H1 (cell line): Measurements from ENCODE around the gene RASD2.

Source experiments
- BRCA1 ChIP-seq: IDR thresholded peaks from 2 replicates; pipeline ENCODE4 v1.6.1; 2012; ENCODE audit warnings: low read depth, low read length, improper control_type of control experiment
- CEBPB ChIP-seq: IDR thresholded peaks from 2 replicates; pipeline ENCODE4 v1.6.1; 2012; ENCODE audit warnings: low read depth, low read length
- EP300 ChIP-seq, 2 experiments: IDR thresholded peaks; 1 replicate in 1 of 2; 2 replicates in 1 of 2; pipeline ENCODE4 v1.6.1; 2011 to 2012; ENCODE audit warnings: low read depth in 2 of 2, low read length in 2 of 2, mild to moderate bottlenecking in 2 of 2, borderline replicate concordance in 1 of 2, inconsistent platforms in 1 of 2, moderate library complexity in 1 of 2
- EZH2 ChIP-seq: fragments of 200-600 bp; sonication (generic); IDR thresholded peaks from 2 replicates; pipeline ENCODE4 v1.7.1; 2012; ENCODE audit warnings: low read depth, mild to moderate bottlenecking, moderate library complexity, low read length, inconsistent platforms; ENCODE audit not compliant: severe bottlenecking
- POLR2AphosphoS5 ChIP-seq: IDR thresholded peaks from 2 replicates; pipeline ENCODE4 v1.6.1; 2011; ENCODE audit warnings: low read depth, low read length
- TF ChIP-seq, protein P1 (sequence below), 3 experiments: IDR thresholded peaks; 1 replicate in 2 of 3; 2 replicates in 1 of 3; pipeline versions ENCODE4 v1.5.1 to v1.6.1; 2011; ENCODE audit warnings: low read length in 3 of 3, mild to moderate bottlenecking in 3 of 3, inconsistent platforms in 2 of 3, low read depth in 1 of 3, moderate library complexity in 1 of 3; ENCODE audit not compliant: insufficient read depth in 1 of 3; ENCODE audit errors: control extremely low read depth in 1 of 3

DNA sequence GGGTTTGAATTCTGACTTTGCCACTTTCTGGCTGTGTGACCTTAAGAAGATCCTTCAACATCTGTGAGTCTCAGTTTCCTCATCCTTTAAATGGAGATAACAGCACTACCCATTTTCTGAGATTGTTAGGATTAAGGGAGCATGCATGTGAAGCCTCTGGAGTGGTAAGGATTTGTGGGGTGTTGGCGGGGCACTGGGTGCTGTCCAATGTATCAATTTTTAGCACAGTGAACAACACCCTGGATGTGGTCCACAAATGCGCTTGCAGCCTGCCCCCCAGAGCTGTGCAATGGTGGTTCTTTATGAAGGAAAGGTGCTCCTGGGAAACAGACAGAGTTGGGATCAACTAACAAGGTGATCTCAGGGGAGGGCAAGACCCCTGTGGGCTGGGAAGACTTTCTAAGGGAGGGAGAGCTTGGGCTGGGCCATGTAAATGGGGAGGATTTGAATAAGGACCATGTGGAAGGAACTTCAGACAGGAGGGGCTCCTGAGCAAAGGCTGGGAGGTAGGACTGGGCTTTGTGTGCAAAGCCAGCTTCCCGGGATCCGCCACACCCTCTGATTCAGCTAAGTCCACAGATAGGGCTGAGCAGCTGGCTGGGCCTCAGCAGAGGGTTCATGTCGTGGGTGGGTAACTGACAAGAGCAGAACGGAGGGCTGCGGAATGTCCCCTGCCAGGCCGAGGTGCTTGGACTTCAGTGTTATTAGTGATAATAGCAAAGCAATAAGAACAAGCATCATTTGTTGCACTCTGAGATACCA lies 22.7 kb upstream of the RASD2 start:
- TF ChIP-seq POLR2AphosphoS5 (no peak), EP300 (IDR thresholded peaks at IDR 0.05; ENCODE audit: borderline replicate concordance in 1 of 2, low read depth in 2 of 2, low read length in 2 of 2) (no peak), CEBPB (no peak), EZH2 (no peak), BRCA1 (no peak)
- TF ChIP-seq, protein P1, sequence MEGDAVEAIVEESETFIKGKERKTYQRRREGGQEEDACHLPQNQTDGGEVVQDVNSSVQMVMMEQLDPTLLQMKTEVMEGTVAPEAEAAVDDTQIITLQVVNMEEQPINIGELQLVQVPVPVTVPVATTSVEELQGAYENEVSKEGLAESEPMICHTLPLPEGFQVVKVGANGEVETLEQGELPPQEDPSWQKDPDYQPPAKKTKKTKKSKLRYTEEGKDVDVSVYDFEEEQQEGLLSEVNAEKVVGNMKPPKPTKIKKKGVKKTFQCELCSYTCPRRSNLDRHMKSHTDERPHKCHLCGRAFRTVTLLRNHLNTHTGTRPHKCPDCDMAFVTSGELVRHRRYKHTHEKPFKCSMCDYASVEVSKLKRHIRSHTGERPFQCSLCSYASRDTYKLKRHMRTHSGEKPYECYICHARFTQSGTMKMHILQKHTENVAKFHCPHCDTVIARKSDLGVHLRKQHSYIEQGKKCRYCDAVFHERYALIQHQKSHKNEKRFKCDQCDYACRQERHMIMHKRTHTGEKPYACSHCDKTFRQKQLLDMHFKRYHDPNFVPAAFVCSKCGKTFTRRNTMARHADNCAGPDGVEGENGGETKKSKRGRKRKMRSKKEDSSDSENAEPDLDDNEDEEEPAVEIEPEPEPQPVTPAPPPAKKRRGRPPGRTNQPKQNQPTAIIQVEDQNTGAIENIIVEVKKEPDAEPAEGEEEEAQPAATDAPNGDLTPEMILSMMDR (IDR thresholded peaks at IDR 0.05; ENCODE audit: control extremely low read depth in 1 of 3, insufficient read depth in 1 of 3, low read depth in 1 of 3, low read length in 3 of 3) = no peak
